ENCODE measurements around the gene CBX8. TPM values are rescaled to one million over a fixed set of nuclear protein-coding genes. Genes with fewer than 3 reads are reported as not detected.

CBX8 gene
- total RNA-seq, 2 experiments from 2014 or later = 7.0 to 9.4 TPM

DNA sequence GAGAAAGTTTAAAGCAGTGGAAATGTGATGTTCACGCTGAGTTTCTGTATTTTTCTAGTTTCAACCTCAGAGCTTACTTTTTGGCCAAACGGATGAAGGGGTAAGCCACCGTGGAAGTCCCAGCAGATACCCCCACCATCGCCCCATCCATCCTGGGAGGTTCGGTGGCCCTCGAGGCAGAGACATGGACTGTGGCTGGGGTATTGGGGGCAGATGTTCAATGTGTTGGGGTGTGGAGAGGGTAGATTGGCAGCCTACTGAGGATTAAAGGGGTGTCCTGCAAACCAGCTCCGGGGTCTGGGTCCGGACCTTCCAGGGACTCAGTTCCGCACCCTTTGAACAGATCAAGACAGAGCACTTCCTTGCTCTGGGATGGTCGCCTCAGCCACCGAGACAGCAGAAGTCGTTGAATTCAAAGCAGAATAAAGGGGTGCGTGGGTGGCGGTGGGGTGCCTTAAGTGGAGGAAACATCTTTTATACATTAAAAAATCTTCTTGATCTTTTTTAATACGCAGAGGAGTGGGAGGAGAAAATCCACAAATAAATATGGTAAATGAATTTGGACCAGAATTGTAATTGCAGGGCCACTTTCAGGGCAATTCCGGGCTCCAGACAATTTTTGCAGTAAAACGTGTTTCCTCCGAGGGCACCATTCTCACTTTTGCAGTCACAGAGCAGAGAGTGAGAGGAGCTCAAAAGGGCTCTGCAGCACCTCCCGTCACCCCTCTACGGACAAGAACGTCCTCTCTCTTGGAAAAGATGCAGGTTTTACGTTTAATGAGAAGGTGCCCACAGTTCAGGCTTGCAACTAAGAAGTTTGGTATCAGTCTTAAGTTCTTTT is 8.2 kb upstream of the CBX8 start:
- Mint-ChIP-seq H3K27me3 (peaks cover 70% of the 10 kb centered on the region), H3K4me1 (ENCODE audit: low read depth) (peaks cover 43% of the 10 kb centered on the region), H3K9me3 (no peaks in the 10 kb centered on the region), H3K27ac (peak overlapping the region; percentile 89), H3K36me3 (ENCODE audit: low read depth) (peaks cover 2% of the 10 kb centered on the region), H3K4me3 (peak overlapping the region; percentile 74)
- TF ChIP-seq, protein P1, sequence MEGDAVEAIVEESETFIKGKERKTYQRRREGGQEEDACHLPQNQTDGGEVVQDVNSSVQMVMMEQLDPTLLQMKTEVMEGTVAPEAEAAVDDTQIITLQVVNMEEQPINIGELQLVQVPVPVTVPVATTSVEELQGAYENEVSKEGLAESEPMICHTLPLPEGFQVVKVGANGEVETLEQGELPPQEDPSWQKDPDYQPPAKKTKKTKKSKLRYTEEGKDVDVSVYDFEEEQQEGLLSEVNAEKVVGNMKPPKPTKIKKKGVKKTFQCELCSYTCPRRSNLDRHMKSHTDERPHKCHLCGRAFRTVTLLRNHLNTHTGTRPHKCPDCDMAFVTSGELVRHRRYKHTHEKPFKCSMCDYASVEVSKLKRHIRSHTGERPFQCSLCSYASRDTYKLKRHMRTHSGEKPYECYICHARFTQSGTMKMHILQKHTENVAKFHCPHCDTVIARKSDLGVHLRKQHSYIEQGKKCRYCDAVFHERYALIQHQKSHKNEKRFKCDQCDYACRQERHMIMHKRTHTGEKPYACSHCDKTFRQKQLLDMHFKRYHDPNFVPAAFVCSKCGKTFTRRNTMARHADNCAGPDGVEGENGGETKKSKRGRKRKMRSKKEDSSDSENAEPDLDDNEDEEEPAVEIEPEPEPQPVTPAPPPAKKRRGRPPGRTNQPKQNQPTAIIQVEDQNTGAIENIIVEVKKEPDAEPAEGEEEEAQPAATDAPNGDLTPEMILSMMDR (IDR thresholded peaks at IDR 0.05) = no peak
- peak; percentile 2 for ATAC-seq
- DNase-seq = peak; percentile 61
- CTCF ChIA-PET = interaction anchor here (0.7 to 2.7 kb wide), 9 partner anchors 7 to 296 kb away, joined by 3 to 10 read pairs (median 4); partner anchors contain the start of genes CBX4 and GAA
- POLR2A ChIA-PET = interaction anchor here (1.0 to 5.6 kb wide), 12 partner anchors 7 to 296 kb away, joined by 3 to 34 read pairs (median 4); partner anchors contain the start of genes CBX4 and GAA
- intact Hi-C loops (cut with micrococcal nuclease) = no loop called here

DNA sequence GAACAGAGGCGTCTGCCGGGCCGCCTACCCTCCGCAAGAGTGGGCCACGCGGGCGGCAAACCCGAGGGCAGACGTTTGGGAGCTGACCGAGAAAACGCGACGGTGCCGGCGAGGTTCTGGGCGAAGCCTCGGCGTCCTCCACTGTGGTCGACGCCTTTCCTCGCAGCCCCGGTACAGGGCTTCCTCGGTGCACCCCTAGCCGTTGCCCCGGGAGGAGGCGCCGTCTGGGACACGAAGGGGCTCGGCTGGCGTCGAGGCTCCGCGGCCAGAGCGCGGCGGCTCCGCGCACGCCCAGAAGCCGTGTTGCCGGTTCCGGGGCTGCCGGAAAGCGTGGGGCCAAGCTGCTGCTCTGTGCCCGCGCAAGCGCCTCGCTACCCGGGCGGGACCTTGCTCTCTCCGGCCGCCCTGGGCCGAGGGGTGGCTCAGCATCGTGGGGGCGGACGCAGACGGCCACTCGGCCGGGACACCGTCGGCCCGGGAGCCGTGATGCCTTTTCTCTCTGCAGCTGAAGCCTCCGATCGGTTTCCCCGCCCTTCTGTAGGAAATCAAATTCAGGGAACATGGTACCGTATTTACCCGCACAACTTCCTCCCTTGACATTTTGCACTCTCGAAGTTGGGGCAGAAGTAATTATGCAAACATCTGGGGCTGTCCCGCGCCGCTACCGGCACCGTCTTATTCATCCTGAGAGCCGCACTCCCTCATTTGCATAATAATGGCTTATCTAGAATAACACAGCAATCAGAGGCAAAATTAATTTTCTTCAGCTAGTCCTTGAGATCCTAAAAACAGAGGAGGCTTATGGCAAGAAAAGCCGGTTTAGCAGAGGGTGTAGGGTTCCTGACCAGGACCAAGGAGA is 7.3 kb upstream of the CBX8 start:
- POLR2A ChIA-PET = interaction anchor here (0.8 to 5.6 kb wide), 12 partner anchors 8 to 297 kb away, joined by 3 to 34 read pairs (median 4); partner anchors contain the start of genes CBX4 and GAA
- no peaks in the 10 kb centered on the region for H3K9me3 Mint-ChIP-seq

DNA sequence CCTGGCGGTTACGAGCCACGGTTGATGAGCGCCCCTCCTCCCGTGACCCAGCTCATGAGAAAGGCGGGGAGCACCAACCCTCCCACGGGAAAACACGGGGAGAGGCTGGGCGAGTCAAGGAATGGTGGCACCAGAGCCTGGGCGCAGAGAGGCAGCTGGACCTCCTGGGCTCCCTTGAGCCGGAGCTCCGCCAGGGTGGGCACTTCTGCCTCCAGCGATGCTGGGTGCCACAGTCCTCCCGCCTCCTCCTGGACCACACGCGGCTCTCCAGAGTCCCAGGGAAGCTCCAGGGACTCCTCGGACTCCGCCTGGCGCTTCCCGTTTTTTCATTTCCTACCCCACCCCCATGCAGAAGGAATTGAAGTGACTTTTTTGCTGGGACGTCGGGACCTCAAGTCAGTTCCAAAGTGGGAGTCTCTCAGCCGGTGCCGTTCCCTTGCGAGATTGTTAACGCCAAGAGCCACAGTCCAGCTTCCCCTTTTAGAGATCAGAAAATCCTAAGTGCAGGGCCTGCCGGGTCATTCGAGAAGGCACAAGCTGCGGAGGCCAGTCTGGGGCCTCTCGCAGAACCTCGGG is 6.6 kb upstream of the CBX8 start:
- Mint-ChIP-seq H3K36me3 (ENCODE audit: low read depth) (peaks cover 2% of the 10 kb centered on the region), H3K27me3 (peaks cover 72% of the 10 kb centered on the region), H3K4me3 (no peak overlapping the region), H3K27ac (no peak overlapping the region), H3K4me1 (ENCODE audit: low read depth) (peaks cover 48% of the 10 kb centered on the region), H3K9me3 (no peaks in the 10 kb centered on the region)
- CTCF ChIA-PET = interaction anchor here (1.1 to 2.7 kb wide), 3 partner anchors 14 to 41 kb away, joined by 3 to 10 read pairs (median 6); no protein-coding TSS in a partner anchor
- TF ChIP-seq, protein P1 (IDR thresholded peaks at IDR 0.05) = no peak
- intact Hi-C loops (cut with micrococcal nuclease) = no loop called here
- ATAC-seq = no peak
- no peak for DNase-seq
- POLR2A ChIA-PET = interaction anchor here (0.6 to 5.6 kb wide), 8 partner anchors 9 to 211 kb away, joined by 3 to 34 read pairs (median 4); partner anchors contain the start of gene CBX4

More for the DNA sequence above, 7.3 kb upstream of the CBX8 start:
- intact Hi-C loops (cut with micrococcal nuclease) = no loop called here
- TF ChIP-seq, protein P1 (IDR thresholded peaks at IDR 0.05) = no peak
- ATAC-seq (peak; percentile 78), DNase-seq (peak; percentile 95)
- peak overlapping the region; percentile 74 for H3K4me3 Mint-ChIP-seq
- peaks cover 74% of the 10 kb centered on the region for H3K27me3 Mint-ChIP-seq
- peaks cover 2% of the 10 kb centered on the region for H3K36me3 Mint-ChIP-seq (ENCODE audit: low read depth)
- H3K4me1 Mint-ChIP-seq (ENCODE audit: low read depth) = peaks cover 48% of the 10 kb centered on the region
- peak overlapping the region; percentile 89 for H3K27ac Mint-ChIP-seq
- CTCF ChIA-PET = interaction anchor here (0.7 to 2.7 kb wide), 9 partner anchors 8 to 188 kb away, joined by 3 to 10 read pairs (median 3); partner anchors contain the start of gene CBX4

DNA sequence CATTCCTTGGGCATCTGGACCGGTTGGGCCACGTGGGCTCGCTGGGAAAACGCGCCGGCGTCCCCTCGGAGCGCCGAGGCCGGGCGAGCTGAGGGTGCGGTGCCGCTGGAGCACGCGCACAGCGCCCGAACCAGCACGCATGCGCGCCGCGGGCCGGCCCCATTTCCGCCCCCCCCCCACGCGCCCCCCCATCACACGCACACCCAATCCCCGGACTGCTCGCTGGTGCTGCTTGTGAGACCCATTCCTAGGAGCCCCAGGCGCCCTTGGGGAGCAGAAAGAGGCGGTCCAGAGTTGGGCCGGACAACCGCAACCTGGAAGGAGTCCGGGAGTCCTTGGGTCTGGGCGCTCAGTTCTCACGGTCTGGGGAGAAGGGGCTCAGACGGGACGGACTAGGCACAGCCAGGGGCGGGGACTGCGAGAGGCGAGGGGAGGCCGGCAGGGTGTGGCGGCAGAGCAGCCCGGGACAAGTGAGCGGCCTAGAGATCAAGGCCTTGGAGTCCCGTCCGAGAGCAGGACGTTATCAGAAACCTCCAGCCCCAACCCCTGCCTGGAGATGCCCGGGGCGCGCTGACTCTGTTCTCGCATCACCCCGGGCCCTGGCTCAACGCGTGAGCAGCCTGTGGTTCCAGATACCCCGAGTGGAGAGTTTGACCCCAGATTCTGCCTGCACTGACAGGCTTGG is 6.0 kb upstream of the CBX8 start:
- H3K9me3 Mint-ChIP-seq = no peaks in the 10 kb centered on the region
- ChIA-PET POLR2A (interaction anchor here (0.6 to 5.6 kb wide), 7 partner anchors 9 to 194 kb away, joined by 3 to 34 read pairs (median 11); partner anchors contain the start of gene CBX4), CTCF (interaction anchor here (1.1 to 2.7 kb wide), 4 partner anchors 13 to 42 kb away, joined by 3 to 10 read pairs (median 4); no protein-coding TSS in a partner anchor)
- no peak overlapping the region for H3K4me3 Mint-ChIP-seq
- intact Hi-C loops (cut with micrococcal nuclease) = no loop called here
- TF ChIP-seq, protein P1 (IDR thresholded peaks at IDR 0.05) = no peak
- H3K27ac Mint-ChIP-seq = no peak overlapping the region
- H3K27me3 Mint-ChIP-seq = peaks cover 69% of the 10 kb centered on the region
- DNase-seq (no peak), ATAC-seq (no peak)
- H3K4me1 Mint-ChIP-seq (ENCODE audit: low read depth) = peaks cover 50% of the 10 kb centered on the region
- peaks cover 2% of the 10 kb centered on the region for H3K36me3 Mint-ChIP-seq (ENCODE audit: low read depth)
